Activated T-cell treated with anti-CD3 and anti-CD28 coated beads, Interleukin-2, amount 50 U/mL, for 4 hours (primary cell): ENCODE measurements around the gene ZNHIT2. TPM values are rescaled to one million over a fixed set of nuclear protein-coding genes. Genes with fewer than 3 reads are reported as not detected.

Experiments used
- ATAC-seq, 2 donors: fragments of 200-7000 bp; cut with Tn5 transposase; one replicate each; pipeline ENCODE4 v1.10.0; 2021
- DNase-seq: peaks from one replicate; pipeline ENCODE4 v3.0.0-alpha.2; 2020
- H3K27me3 Mint-ChIP-seq: one replicate; pipeline ENCODE4 v1.8.0; 2021; ENCODE audit warnings: low read depth, mixed read lengths
- H3K36me3 Mint-ChIP-seq: one replicate; pipeline ENCODE4 v1.8.0; 2022; ENCODE audit warnings: mixed read lengths; ENCODE audit not compliant: insufficient read depth
- H3K4me1 Mint-ChIP-seq: one replicate; pipeline ENCODE4 v1.8.0; 2021; ENCODE audit warnings: low read depth, mixed read lengths
- H3K4me3 Mint-ChIP-seq: one replicate; pipeline ENCODE4 v1.8.0; 2021; ENCODE audit warnings: mild to moderate bottlenecking, moderate library complexity, mixed read lengths
- H3K9me3 Mint-ChIP-seq: one replicate; pipeline ENCODE4 v1.8.0; 2021; ENCODE audit warnings: mixed read lengths
- total RNA-seq, 3 donors: library from RNA; stranded (reverse); gene quantifications; one replicate each; pipeline ENCODE4 v1.2.1, GENCODE V29; 2021

Gene ZNHIT2
- total RNA-seq, 3 donors from 2014 or later: 25.9 to 28.1 (median 26.2) TPM

DNA sequence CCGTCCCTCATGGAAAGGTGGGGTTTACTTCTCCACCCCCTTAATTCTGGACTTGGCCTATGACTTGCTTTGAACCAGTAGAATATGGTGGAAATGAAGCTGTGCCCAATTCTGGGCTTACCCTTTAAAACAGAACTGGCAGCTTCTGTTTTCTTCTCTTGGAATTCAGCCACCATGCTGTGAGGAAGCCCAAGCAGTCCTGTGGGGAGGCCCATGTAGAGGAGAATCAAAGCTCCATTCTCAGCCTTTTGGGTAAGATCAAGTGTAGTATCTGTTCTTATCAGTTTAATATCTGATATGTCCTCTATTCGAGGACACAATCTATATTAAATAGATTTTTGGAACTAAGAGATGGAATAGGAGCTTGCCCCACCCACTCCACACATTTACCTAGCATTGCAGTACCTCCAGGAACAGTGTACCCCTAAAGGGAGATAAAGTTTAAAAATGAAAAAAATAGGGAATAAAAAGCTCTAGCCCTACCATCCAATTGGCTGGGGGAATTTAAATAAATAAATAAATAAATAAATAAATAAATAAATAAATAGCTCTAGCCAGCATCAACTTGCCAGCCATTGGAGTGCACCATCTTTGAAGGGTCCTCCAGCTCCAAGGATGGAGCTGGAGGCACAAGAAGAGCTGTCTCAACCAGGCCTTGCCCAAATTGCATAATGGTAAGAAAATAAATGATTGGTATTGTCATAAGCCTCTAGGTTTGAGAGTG lies 30.0 kb upstream of the ZNHIT2 start:
- Mint-ChIP-seq H3K4me3 (no peak overlapping the region), H3K9me3 (no peaks in the 10 kb centered on the region), H3K36me3 (no peaks in the 10 kb centered on the region), H3K27me3 (peaks cover 5% of the 10 kb centered on the region), H3K4me1 (no peaks in the 10 kb centered on the region)
- DNase-seq (no peak), ATAC-seq (no peak)

DNA sequence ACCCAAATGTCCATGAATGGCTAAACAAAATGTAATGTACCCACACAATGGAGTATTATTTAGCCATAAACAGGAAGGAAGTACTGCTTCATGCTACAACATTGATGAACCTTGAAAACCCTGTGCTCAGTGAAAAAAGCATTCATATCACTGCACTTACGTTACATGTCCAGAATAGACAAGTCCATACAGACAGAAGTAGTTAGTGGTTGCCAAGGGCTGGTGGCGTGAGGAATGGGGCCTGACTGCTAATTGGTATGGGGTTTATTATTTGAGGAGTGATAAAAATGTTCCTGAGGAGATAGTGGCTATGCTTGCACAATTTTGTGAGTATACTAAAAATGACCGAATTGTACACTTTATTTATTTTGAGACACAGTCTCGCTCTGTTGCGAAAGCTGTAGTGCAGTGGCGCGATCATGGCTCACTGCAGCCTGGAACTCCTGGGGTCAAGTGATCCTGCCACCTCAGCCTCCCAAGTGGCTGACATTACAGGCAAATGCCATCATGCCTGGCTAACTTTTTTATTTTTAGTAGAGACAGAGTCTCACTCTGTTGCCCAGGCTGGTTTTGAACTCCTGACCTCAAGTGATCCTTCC lies 24.5 kb upstream of the ZNHIT2 start:
- ATAC-seq (no peak), DNase-seq (no peak)
- Mint-ChIP-seq H3K27me3 (peaks cover 3% of the 10 kb centered on the region), H3K4me3 (no peak overlapping the region), H3K4me1 (peaks cover 5% of the 10 kb centered on the region), H3K9me3 (no peaks in the 10 kb centered on the region), H3K36me3 (no peaks in the 10 kb centered on the region)

DNA sequence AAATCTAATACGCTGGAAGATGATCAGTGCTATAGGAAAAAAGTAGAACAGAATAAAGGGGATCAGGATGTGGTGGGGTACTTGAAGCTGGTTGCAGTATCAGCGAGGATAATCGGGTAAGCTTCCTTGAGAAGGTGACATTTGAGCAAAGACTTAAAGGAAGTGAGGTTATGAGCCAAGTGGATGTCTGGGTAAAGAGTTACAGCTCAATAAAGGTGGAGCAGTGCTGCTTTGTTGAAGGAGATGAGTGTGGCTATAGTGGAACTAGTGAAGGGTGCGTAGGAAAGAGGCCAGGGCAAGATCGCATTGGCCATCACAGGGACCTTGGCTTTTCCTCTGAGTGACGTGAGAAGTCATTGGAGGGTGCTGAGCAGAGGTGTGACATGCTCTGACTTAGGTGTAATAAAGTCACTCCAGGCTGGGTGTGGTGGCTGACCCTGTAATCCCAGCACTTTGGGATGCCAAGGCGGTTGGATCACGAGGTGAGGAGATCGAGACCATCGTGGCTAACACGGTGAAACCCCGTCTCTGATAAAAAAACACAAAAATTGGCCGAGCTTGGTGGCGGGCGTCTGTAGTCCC lies 19.1 kb upstream of the ZNHIT2 start:
- DNase-seq (no peak), ATAC-seq (no peak)
- Mint-ChIP-seq H3K36me3 (peaks cover 8% of the 10 kb centered on the region), H3K4me3 (peak overlapping the region; percentile 72), H3K27me3 (no peaks in the 10 kb centered on the region), H3K9me3 (no peaks in the 10 kb centered on the region), H3K4me1 (peaks cover 36% of the 10 kb centered on the region)

DNA sequence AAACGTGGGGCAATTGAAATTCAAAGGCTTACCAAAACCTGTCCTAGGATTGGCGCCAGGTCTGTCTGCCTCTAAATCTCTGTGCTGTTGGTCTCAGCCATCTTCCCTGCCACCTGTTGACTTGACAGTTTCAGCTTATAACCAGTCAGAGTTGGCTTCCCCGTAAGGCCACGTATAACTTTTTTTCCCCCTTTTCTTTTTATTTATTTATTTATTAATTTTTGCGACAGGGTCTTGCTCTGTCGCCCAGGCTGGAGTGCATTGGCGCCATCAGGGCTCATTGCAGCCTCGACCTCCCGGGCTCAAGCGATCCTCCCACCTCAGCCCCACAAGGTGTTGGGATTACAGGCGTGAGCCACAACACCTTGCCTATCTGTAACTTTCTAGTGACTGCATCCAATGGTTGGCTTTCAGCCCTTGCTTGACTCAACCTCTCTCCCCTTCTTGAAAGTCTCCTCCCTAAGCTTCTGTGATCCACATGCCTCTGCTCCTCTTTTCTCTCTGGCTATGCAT lies 18.2 kb upstream of the ZNHIT2 start:
- Mint-ChIP-seq H3K27me3 (no peaks in the 10 kb centered on the region), H3K4me1 (peaks cover 37% of the 10 kb centered on the region), H3K4me3 (peak overlapping the region; percentile 99), H3K36me3 (peaks cover 12% of the 10 kb centered on the region), H3K9me3 (no peaks in the 10 kb centered on the region)
- DNase-seq: no peak
- no peak for ATAC-seq

DNA sequence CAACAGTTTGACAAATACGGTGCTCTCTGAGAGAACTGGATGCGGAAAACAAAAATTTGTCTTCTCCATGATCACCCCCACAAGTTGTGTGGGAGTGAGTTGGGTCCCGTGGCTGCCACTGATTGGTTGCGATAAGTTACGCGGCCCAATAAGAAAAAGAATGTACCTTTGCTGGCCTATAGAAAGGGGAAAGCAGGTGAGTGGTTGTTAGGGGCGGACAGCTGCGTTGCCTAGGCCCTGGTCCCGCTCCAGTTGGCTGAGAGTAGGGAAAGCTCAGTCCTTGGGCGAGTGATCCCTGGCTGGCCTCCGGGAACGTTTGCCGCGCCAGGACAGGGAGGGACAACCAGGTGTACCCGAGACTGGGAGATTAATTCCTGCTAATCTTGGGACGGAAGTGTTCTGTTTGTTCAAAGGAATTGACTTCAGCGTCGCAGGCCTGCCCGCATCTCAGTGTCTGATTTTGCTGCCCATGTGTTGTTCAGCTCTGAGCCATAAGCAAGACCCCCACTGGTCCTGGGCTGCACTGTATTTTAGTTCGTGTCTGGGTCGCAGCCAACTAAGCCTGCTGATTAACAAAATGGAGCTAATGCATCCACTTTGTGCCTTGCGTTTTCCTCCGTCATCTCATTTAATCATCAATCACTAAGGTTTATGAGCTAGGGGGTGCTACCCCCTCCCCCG lies 17.6 kb upstream of the ZNHIT2 start:
- no peaks in the 10 kb centered on the region for H3K9me3 Mint-ChIP-seq
- H3K4me3 Mint-ChIP-seq: peak overlapping the region; percentile 99
- ATAC-seq (peak; percentile 87 to 89), DNase-seq (peak; percentile 76)
- H3K4me1 Mint-ChIP-seq: peaks cover 37% of the 10 kb centered on the region
- peaks cover 12% of the 10 kb centered on the region for H3K36me3 Mint-ChIP-seq
- H3K27me3 Mint-ChIP-seq: no peaks in the 10 kb centered on the region

DNA sequence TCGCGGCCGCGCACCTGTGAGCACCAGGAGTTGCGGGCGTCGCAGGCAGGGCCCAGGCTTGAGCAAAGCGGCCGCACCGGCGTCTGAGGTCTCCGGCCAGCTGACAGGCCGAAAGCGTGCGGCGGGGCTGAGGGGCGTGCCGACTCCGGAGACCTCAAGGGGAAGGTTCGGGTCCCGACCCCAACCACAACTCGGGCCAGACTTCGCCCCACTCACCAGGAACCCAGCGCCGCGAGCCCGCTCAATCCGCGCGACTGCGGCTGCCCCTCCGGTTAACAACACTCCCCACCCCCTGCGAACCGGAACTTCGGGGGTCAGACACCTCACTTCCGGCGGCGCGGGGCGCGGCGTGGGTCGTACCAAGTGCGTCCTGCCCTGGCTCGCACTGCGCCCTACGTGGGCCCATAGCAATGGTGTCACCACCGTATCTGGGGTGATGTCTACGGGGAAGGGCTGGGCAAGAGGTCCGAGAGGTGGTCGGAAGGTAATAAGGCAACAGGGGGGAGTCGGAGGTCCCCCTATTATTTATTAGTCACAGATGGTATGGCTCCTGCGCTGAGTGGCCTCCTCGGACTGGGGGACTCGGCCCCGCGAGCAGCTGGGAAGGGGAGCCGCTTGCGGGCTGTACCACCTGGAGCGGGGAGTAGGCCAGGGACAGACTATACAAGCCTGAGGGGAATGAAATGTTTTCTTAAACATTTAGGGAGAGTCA lies 16.9 kb upstream of the ZNHIT2 start, which contains the start of gene SYVN1:
Gene SYVN1 (minus strand): TSS at position 280 of the 712 bp plus-strand sequence. CDS start 918 bp downstream, outside the sequence.
- DNase-seq: peak; percentile 88
- Mint-ChIP-seq H3K36me3 (peaks cover 12% of the 10 kb centered on the region), H3K9me3 (no peaks in the 10 kb centered on the region), H3K27me3 (no peaks in the 10 kb centered on the region), H3K4me1 (peaks cover 37% of the 10 kb centered on the region), H3K4me3 (peak within 1 kb of the TSS; percentile 99)
- peak; percentile 84 to 87 for ATAC-seq

DNA sequence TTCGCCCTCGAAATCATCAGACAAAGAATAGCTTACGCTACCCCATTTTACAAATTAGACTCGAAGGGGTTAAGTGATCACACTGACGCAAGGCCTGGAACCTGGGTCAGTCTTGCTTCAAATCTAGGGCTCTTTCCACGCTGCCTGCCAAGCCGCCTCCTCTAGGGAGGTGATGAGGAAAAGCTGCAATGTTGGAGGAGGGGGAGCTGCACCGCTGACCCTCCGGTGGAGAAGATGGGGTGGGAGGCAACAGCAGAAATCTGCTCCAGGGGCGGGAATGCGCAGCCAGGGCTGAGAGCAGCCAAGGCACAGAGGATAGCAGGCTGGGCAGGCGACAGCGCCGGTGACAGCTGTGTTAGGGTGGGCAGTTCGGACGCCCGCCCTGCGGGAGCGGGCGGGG lies 16.2 kb upstream of the ZNHIT2 start:
- peak in 1 of 2 donors; percentile 1 for ATAC-seq
- no peaks in the 10 kb centered on the region for H3K27me3 Mint-ChIP-seq
- H3K4me1 Mint-ChIP-seq: peaks cover 37% of the 10 kb centered on the region
- no peak for DNase-seq
- H3K36me3 Mint-ChIP-seq: peaks cover 12% of the 10 kb centered on the region
- H3K9me3 Mint-ChIP-seq: no peaks in the 10 kb centered on the region
- peak overlapping the region; percentile 99 for H3K4me3 Mint-ChIP-seq

DNA sequence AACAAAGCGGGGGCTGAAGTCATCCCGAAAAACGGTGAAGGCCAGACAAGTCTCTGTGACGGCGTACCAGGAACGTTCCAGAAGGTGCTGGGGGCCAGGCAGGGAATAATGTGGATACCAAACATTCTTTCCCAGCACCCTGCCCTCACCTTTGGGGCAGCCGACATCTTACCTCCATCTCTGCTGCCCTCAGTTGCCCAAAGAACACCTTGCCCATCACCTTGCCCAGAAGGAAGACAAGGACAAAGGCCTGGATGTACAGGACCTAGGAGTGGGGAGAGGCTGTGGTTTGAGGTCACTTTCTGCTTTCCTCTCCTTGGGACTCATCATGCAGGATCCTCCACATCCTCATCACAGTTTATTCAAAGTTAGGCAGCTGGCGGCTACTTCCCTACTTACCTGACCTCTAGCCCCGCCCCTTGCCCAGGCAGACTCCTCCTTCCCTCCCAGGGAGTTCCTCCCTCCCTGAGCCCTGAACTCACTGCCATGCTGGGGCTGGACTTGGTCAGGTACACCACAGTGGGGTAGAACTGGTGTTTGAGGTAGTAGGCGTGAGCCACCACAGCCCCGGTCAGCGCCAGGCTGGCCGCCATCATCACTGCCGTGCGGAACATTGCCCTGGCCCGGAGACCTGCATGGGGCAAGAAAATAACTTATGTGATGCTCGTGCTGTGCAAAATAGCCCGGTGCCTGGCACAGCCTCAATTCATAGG lies 15.6 kb upstream of the ZNHIT2 start:
- ATAC-seq (no peak), DNase-seq (peak; percentile 44)
- peaks cover 37% of the 10 kb centered on the region for H3K4me1 Mint-ChIP-seq
- H3K36me3 Mint-ChIP-seq: peaks cover 12% of the 10 kb centered on the region
- no peaks in the 10 kb centered on the region for H3K27me3 Mint-ChIP-seq
- H3K9me3 Mint-ChIP-seq: no peaks in the 10 kb centered on the region
- peak overlapping the region; percentile 99 for H3K4me3 Mint-ChIP-seq

DNA sequence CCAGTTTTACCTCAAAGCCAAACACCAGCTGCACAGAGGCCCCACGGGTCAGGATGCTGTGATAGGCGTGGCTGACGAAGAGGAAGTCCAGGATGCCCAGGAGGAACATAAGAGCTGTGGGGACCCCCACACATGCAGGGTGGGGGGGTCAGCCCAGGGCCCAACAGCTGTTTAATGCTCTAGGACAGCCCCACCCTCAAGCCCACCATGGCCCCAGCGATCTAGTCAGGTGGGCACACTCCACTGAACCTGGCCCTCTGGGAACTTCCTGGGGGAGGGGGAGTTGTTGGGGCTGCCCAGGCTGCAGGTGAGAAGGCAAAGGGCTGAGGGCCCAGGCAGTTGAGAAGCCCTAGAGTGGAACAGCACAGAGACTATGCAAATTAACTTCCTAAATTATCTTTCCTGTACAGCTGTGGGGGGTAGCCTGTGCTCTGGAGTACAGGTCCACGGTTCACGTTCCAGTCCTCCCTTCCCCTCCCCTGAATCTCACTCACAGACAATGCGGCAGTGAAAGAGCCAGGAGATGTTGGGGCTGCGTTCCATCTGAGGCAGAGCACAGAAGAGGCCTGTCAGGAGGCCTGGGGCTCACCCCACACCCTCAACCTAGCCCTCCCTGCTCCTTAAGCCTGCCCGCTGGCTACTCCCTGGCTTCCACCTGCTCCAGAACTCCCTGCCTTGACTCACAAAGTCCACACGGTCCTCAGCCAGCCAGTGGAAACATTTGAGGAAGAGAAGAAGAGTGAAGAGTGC lies 14.9 kb upstream of the ZNHIT2 start:
- ATAC-seq (no peak), DNase-seq (no peak)
- no peaks in the 10 kb centered on the region for H3K9me3 Mint-ChIP-seq
- H3K4me1 Mint-ChIP-seq: peaks cover 35% of the 10 kb centered on the region
- H3K27me3 Mint-ChIP-seq: no peaks in the 10 kb centered on the region
- peak overlapping the region; percentile 99 for H3K4me3 Mint-ChIP-seq
- peaks cover 12% of the 10 kb centered on the region for H3K36me3 Mint-ChIP-seq

DNA sequence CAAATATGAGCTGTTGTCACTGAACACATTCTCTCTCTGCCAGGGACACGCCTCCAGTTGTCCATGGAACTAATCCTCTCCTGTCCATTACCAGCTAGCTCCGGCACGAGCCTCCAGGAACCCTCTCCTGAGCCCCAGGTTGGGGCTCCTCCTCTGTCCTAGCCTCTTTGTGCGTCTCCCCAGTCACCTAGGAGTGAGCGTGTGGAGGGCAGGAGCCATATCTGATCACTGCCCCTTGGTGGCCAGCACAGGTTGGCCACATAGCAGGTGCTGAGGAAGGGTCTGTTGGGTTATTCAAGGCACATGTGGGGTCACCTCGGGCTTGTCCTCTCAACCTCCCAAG lies 14.4 kb upstream of the ZNHIT2 start:
- no peak for ATAC-seq
- peak overlapping the region; percentile 99 for H3K4me3 Mint-ChIP-seq
- peaks cover 16% of the 10 kb centered on the region for H3K36me3 Mint-ChIP-seq
- DNase-seq: no peak
- H3K4me1 Mint-ChIP-seq: peaks cover 32% of the 10 kb centered on the region
- no peaks in the 10 kb centered on the region for H3K9me3 Mint-ChIP-seq
- H3K27me3 Mint-ChIP-seq: no peaks in the 10 kb centered on the region

DNA sequence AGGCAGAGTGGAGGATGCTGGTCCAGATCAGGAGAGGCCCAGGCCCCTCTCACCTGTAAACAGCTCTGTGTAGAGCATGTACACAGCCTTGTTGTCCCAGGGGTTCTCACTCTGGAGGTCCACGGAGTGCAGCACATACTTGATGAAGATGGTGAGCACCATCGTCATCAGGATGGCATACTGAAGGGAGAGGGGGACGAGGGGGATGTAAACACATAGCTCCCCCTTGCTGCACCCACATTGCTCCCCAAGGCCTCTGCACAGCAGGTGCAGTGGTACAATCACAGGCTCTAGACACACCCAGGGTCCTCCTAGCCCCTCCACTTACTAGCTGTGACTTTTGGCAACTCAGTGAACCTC lies 13.9 kb upstream of the ZNHIT2 start:
- no peak for DNase-seq
- H3K9me3 Mint-ChIP-seq: no peaks in the 10 kb centered on the region
- ATAC-seq: no peak
- peaks cover 17% of the 10 kb centered on the region for H3K36me3 Mint-ChIP-seq
- H3K4me1 Mint-ChIP-seq: peaks cover 29% of the 10 kb centered on the region
- H3K4me3 Mint-ChIP-seq: no peak overlapping the region
- no peaks in the 10 kb centered on the region for H3K27me3 Mint-ChIP-seq

DNA sequence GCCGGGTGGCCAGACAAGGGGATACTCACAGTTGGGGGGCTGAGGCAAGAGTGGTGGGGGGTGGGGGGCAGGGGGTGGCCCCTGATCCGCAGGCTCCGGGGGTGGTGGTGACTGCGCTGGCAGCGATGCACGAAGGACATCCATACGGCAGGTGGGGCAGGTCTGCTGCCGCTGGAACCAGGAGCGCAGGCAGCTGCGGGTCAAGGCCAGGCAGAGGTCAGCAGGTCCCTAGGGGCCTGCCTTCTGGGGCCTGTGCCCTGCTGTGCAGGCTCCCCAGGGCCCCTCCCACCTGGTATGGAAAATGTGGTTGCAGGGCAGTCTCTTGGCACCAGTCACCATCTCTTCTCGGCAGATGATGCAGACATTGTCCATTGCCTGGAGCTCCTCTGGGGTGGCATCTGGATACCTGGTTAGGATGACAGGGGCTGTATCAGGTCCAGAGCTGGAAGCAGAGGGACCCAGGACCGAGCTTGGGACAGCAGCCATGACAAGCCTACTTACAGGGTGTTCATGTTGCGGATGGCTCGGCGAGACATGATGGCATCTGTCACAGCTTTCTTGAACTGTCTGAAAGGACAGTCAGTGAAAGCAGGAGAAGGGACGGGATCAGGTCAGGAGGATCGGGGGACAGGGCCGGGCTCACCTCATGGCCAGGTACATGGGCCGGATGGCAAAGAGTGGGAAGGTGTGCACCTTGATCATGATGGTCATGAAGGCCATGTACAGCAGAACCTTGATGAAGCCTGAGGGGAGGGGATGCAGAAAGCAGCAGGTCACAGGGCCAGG lies 13.3 kb upstream of the ZNHIT2 start:
- ATAC-seq: no peak
- Mint-ChIP-seq H3K27me3 (no peaks in the 10 kb centered on the region), H3K9me3 (no peaks in the 10 kb centered on the region), H3K36me3 (peaks cover 17% of the 10 kb centered on the region), H3K4me1 (peaks cover 24% of the 10 kb centered on the region), H3K4me3 (peak overlapping the region; percentile 6)
- DNase-seq: no peak
